Sigmoid colon (tissue), 3 donors: ENCODE measurements around the gene ANKRD44.

ENCODE experiments used
- POLR2A ChIP-seq, 2 donors: fragments of 450-650 bp; IDR thresholded peaks; one replicate each; pipeline ENCODE4 v1.6.1; 2016; ENCODE audit warnings: antibody characterized with exemption in 2 of 2, mild to moderate bottlenecking in 2 of 2, moderate library complexity in 2 of 2
- TF ChIP-seq, protein P1 (sequence below), 4 experiments: fragments of 450-650 bp in 3 of 4; fragments of 200-600 bp in 1 of 4; IDR thresholded peaks; one replicate each; pipeline ENCODE4 v1.5.1; 2016 to 2019; ENCODE audit warnings: antibody characterized with exemption in 4 of 4, mild to moderate bottlenecking in 3 of 4, moderate library complexity in 2 of 4

DNA sequence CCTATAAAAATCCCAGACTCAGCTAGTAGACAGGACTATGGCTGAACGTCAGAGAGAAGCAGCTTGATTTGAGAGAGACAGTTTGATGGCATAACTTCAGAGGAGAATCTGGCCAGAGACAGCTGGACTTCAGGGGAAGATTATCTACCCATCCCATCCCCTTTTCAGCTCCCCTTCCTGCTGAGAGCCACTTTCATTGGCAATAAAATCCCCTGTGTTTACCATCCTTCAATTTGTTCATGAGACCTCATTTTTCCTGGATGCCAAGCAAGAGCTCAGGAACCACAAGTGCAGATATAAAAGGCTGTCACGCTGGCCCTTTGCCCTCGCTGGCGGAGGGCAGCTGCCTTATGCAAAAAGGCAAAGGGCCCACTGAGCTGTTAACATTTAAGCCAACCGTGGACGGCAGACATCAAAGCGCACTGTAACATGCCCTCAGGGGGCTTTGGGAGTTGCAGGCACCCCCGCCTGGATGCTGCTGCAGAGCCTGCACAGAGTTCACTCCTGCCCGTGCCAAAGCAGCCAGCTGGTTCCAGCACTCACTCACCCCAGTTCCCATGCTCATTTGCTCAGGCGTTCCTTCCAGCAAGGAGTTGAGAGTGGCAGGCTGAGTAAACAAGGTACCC is 219.7 kb downstream of the ANKRD44 start:
- TF ChIP-seq, protein P1, sequence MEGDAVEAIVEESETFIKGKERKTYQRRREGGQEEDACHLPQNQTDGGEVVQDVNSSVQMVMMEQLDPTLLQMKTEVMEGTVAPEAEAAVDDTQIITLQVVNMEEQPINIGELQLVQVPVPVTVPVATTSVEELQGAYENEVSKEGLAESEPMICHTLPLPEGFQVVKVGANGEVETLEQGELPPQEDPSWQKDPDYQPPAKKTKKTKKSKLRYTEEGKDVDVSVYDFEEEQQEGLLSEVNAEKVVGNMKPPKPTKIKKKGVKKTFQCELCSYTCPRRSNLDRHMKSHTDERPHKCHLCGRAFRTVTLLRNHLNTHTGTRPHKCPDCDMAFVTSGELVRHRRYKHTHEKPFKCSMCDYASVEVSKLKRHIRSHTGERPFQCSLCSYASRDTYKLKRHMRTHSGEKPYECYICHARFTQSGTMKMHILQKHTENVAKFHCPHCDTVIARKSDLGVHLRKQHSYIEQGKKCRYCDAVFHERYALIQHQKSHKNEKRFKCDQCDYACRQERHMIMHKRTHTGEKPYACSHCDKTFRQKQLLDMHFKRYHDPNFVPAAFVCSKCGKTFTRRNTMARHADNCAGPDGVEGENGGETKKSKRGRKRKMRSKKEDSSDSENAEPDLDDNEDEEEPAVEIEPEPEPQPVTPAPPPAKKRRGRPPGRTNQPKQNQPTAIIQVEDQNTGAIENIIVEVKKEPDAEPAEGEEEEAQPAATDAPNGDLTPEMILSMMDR (IDR thresholded peaks at IDR 0.05): no peak
- TF ChIP-seq POLR2A (IDR thresholded peaks at IDR 0.05): no peak
